GM12873 (cell line): ENCODE data around the gene APEH.

Source experiments
- CTCF ChIP-seq: IDR thresholded peaks from 2 replicates; pipeline ENCODE4 v1.5.1; 2012; ENCODE audit warnings: low read depth, mild to moderate bottlenecking, moderate library complexity, low read length, control low read depth; ENCODE audit not compliant: insufficient read depth; ENCODE audit errors: missing control alignments

APEH gene

GRCh38 chr3:49732597-49732996, 58.4 kb downstream of the APEH start:
- no peak for TF ChIP-seq CTCF

DNA sequence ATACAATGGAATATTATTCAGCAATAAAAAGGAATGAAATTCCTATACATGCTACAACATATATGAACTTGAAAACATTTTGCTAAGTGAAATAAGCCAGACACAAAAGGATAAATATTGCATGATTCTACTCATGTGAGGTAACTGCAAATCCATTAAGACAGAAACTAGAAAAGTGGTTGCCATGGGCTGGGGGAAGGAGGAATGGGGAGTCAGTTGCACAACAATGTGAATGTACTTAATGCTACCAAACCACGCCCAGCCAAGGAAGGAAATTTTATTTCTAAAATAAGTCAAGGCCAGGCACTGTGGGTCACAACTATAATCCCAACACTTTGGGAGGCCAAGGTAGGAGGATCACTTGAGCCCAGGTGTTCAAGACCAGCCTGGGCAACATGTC, 59.4 kb downstream of the APEH start:
- no peak for TF ChIP-seq CTCF
